Fibroblast of peridontal ligament (primary cell): ENCODE results near the gene GLS.

Experiments
- DNase-seq: peaks from one replicate; pipeline ENCODE4 v3.0.0-alpha.2; 2010; ENCODE audit errors: extremely low read depth

GLS gene

GRCh38 chr2:190970160-190970559 is 89.5 kb downstream of the GLS start:
- no peak for DNase-seq

- DNase-seq: no peak
Measured at GRCh38 chr2:190970873-190971506, 90.4 kb downstream of the GLS start.

- DNase-seq: no peak
Measured at GRCh38 chr2:190972213-190972612, 91.6 kb downstream of the GLS start.

GRCh38 chr2:190972846-190973245 is 92.2 kb downstream of the GLS start:
- DNase-seq: no peak

- no peak for DNase-seq
Measured at GRCh38 chr2:190973262-190973661, 92.6 kb downstream of the GLS start.

- DNase-seq: no peak
Measured at GRCh38 chr2:190973726-190974628, 93.4 kb downstream of the GLS start.

- DNase-seq: no peak
Measured at GRCh38 chr2:190974629-190975361, 94.2 kb downstream of the GLS start.

GRCh38 chr2:190976521-190976920 is 95.9 kb downstream of the GLS start:
- no peak for DNase-seq

GRCh38 chr2:190977505-190977904 is 96.9 kb downstream of the GLS start:
- no peak for DNase-seq

- no peak for DNase-seq
Measured at GRCh38 chr2:190978389-190979053, 97.9 kb downstream of the GLS start.

- DNase-seq: no peak
Measured at GRCh38 chr2:190979906-190980629, 99.4 kb downstream of the GLS start.

GRCh38 chr2:190980630-190981209 is 100.1 kb downstream of the GLS start:
- DNase-seq: no peak

GRCh38 chr2:190981333-190981732 is 100.7 kb downstream of the GLS start:
- no peak for DNase-seq

GRCh38 chr2:190981733-190982132 is 101.1 kb downstream of the GLS start:
- DNase-seq: no peak

GRCh38 chr2:190982262-190983034 is 101.8 kb downstream of the GLS start:
- DNase-seq: no peak

GRCh38 chr2:190984595-190984994 is 104.0 kb downstream of the GLS start:
- DNase-seq: peak; percentile 46

GRCh38 chr2:190986221-190986953 is 105.8 kb downstream of the GLS start:
- DNase-seq: no peak

GRCh38 chr2:190987116-190987515 is 106.5 kb downstream of the GLS start:
- no peak for DNase-seq

- no peak for DNase-seq
Measured at GRCh38 chr2:190987938-190988337, 107.3 kb downstream of the GLS start.
